GM18499 (cell line): ENCODE data around the gene SUMF1.
"Not testable (repeated sequence)": the region's sequence is repeated elsewhere in the genome, so short reads cannot be mapped to it uniquely, and the experiment has no call there.

Source experiments
- ATAC-seq: cut with Tn5 transposase; IDR thresholded peaks from one replicate; pipeline ENCODE4 v1.9.1; 2021; ENCODE audit warnings: moderate number of reproducible peaks; ENCODE audit not compliant: insufficient read depth, unreplicated experiment

Gene SUMF1

GRCh38 chr3:4351164-4351855 is 115.8 kb downstream of the SUMF1 start:
- ATAC-seq: no peak

DNA sequence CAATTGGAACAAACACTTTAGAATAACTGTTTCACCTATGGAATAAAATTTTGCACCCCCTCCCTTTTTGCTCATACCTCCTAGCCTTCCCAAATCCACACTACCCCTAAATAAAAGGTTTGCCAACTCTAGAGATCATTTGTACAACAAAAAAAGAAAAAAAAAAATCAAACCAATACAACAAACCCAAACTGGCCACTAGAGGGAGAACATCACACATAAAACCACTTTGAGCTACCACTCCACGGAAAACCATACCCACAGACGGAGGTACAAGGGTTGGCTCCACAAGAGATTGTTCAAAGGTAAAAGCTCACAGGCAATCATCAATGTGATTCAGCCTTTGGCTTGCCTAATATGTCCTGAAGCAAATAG is 116.3 kb downstream of the SUMF1 start:
- no peak for ATAC-seq

- ATAC-seq: no peak
Observed at GRCh38 chr3:4343258-4343657, 123.8 kb downstream of the SUMF1 start.

- no peak for ATAC-seq
Observed at GRCh38 chr3:4341336-4341675, 125.8 kb downstream of the SUMF1 start.

DNA sequence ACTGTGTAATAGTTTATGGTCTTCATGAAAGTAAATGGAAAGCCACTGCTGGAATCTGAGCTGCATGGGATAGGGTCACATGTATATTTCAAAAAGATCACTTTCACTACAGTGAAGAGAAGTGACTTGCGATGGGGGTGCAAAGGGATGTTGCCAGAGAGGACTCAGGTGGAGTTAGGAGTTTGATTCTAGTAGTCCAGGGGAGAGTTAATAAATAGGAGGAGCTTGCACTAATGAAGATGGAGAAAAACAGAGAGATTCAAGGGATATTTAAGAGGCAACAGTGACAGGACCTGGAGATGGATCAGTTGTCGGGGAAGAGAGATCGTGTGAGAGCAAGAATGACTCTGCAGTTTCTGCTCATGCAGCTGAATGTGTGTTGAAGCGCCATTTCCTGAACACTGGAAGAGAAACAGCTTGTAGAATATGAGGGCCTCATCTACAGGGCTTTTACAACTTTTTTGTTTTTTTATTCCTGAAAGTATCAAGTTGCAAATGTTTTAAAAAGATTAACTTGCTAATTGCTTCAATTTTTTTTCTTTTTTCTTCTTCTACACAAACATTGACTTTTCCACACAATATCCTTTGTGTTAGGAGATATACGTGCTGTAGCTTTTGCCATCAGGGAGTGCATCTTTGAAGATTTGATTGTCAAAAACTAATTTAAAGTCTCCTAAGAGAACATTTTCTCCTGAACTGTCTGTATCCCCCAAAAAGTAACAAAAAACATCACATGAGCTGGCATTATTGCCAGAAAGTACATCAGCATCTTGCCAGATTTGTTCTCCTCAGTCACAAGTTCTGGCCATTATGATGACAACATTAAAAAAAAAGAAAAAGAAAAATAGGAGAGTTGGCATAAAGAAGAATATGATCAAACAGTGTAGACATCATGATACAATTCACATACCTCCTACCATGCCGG is 126.4 kb downstream of the SUMF1 start:
- no peak for ATAC-seq

DNA sequence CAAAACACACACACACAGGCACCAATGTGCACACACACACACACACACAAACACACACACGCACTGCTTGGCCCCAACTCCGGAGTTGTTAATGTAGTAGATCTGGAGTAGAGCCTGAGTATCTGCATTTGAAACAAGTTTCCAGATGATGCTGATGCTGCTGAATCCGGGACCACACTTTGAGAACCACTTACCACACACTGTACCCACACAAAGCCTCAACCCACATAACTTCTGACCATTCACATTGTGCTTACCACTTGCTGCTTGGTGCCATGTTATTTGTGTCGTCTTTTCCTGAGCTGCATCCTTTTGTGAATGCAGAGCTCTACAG is 127.0 kb downstream of the SUMF1 start:
- ATAC-seq: no peak

DNA sequence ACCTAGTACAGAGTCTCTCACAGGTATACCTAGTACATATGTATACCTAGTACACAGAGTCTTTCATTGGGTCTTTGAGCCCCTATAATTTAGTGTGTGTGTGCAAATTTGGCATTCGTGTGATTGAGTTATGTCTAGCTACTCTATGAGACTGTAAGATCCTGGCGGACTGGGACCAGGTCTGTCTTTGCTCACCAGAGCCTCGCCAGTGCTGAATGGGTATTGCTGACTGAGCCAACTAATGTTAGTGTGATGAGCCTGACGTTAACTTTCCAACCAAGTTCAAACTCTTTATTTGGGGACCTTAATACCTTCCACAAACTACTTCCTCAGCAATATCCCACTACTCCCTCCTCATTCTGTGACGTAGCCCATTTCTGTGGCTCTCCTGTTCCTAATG is 128.3 kb downstream of the SUMF1 start:
- no peak for ATAC-seq

GRCh38 chr3:4336850-4337546 is 130.1 kb downstream of the SUMF1 start:
- no peak for ATAC-seq

DNA sequence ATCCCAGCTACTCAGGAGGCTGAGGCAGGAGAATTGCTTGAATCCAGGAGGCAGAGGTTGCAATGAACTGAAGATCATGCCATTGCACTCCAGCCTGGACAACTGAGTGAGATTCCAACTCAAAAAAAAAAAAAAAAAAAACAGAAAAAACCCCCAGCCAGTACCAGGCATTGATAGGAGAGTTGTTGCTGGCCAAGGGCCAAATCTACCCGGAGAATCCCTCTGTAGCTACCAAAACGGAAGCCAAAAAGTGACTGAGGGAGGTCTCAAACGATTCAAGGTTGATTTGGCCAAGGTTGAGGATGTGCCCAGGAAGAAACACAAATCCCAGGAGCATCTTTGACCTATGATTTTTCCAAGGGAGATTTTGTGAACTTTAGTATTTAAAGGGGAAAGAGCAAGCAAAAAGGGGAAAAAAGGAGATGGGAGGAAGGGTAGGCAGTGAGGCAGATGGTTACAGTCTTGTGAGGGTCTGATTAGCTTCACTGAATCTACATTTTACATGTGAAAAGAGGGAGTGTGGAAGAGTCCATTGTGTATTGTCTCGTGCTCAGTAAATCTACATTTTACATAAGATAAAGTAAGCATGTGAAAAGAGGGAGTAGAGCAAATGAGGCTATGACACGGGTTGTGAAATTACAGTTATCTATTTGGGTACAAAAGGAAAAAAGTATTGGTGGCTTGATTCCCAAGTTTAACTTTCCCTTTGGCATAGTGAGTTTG is 131.1 kb downstream of the SUMF1 start:
- ATAC-seq: no peak

DNA sequence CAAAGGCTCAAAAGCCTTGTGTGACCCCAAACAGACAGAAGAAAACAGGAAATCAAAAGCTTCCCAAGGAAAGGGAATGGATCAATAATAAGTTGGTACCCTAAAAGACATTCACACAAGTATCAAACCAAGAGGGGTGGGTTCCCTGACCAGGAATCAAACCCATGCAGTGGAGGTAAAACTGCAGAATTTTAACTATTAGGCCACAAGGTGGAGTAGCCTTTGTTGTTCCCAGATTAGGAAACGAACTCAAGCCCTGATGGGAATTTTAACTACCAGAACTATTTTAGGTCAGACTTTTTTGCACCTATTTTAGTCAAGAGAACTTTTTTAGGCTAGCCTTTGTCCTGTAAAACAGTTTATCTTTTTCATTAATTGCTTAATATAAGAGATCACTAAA is 132.5 kb downstream of the SUMF1 start:
- ATAC-seq: no peak

DNA sequence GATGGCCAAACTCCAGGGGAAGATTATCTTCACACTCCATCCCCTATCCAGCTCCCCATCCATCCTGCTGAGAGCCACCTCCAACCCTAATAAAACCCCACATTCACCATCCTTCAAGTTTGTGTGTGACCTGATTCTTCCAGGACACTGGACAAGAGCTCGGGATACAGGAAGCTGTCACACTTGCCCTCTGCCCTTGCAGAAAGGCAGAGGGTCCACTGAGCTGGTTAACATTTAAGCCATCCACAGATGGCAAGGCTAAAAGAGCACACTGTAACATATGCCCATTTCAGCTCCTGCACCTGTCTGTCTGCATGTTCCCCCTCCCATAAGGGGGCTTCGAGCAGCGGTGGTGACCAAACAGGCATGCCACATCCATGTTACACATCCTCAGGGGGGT is 134.1 kb downstream of the SUMF1 start:
- no peak for ATAC-seq

DNA sequence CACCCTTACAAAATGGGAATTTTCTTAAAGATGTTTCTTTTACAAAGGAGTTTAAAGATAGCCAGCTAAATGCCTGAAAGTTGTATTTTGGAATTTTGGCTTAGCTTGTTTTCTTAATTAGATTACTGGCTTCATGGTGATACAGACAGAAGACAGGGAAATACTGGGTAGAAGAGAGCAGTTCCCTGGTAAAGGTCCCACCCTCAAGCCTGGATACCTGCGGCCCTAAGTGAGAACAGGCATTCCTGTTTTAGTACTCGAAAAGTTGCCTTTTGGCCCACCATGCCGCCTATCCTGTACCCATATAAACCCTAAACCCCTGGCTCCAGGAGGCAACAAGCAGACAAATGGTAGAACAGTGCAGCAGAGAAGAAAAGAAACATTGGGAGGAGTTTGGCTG is 134.5 kb downstream of the SUMF1 start:
- no peak for ATAC-seq

DNA sequence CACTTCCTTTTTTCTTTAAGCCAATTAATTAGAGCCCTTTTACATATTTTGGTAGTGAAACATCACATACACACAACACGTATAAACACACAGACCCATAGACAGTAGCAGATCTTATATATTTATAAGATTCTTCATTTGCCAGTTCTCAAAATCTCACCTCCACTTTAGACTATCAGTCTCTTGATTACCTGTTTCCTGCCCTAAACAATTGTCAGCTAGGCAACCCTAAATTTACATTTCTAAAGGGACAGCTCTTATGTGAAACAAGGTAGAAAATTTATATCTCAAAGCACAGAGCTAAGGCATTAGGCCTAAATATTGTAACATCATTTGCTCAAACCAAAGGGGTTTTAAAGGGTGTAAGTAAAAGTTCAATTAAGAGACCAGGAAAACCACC is 135.0 kb downstream of the SUMF1 start:
- no peak for ATAC-seq

GRCh38 chr3:4329806-4330205 is 137.3 kb downstream of the SUMF1 start:
- ATAC-seq: not testable (repeated sequence)

DNA sequence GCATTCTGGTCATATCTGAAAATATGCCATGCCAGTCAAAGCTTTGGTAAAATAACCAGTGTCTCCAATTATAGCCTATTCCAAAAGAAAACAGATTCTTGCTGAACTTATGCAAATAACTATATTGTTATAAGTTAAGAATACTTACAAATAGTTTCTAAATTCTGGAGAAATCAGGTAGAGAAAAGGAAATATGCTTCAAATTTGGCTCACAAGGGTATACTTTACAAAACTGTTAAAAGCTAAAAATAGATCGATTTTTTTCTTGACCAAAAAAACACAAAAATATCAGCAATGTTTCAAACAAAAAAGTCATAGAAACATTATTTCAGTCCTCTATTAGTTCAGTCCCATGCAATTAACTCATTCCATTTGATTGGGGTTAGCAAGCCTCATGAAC is 140.2 kb downstream of the SUMF1 start:
- no peak for ATAC-seq

DNA sequence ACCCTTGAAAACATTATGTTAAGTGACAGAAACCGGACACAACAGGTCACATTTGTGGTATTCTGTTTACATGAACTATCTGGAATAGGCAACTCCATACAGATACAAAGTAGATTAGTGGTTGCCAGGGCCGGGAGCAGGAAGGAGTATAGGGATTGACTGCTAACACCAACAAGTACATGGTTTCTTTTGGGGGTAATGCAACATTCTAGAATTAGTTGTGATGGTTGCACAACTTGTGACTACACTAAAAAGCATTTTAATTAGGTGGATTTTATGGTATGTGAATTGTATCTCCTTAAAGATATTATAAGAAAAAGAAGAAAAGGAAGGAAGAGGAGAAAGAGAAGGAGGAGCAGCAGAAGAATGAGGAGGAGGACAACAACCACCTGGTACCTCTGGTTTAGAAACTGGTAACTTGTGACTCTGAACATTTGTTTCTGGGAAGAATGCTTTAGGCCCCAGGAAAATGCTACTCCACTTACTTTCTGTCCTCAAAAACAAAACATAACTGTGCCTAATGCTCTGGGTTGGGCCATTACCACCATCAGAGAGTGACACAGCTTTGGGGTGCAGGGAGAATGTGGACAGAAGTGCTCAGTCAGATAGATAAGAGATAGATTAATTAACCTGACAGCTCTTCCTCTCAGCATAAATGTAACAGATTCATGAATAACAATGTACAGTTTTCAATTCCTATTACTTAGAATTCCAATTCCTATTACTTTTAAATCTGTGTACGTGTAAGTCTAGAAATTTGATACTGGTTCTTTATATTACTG is 143.6 kb downstream of the SUMF1 start:
- no peak for ATAC-seq

- ATAC-seq: no peak
Observed at GRCh38 chr3:4322635-4323034, 144.4 kb downstream of the SUMF1 start.

- no peak for ATAC-seq
Observed at GRCh38 chr3:4321732-4322131, 145.3 kb downstream of the SUMF1 start.

DNA sequence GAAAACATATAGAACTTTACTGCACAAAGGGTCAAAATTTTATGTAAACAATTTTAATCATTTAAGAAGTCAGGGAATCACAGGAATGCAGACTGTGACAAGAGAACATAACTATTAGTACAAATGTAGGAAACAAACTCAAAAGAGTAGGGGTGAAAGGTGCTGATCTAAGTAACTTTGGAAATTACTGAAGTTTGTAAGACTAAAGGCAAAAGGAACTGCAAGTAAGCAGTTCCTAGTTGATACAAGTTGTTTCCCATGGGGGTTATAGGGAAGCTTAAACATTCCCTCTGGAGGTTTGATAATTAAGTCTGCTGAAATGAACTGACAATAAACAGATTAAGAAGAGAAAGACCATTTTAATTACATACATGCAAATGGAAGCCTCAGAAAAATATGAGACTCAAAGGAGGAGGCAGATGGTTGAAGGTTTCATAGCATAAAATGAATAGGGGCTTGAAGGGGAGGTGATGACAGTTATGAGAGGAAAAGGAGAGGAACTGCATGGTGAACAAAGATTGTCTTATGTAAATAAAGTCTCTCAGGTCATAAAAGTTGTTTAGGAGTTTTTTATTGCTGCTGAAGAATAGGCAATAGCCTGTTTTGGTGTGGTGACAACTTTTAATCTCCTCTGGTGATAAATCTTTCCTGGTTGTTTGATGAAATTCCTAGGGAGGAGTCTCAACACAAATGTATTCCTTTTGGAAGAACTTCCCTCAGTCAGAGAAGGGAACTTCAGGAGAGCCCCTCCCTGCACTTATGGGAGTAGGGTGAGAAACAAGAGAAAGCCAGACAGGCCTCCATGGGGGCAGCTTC is 146.8 kb downstream of the SUMF1 start:
- no peak for ATAC-seq
